Activated CD8-positive, alpha-beta memory T cell treated with anti-CD3 and anti-CD28 coated beads, Interleukin-2, amount 50 U/mL, for 1 hour (primary cell): Measurements from ENCODE around the gene ERCC3.
"Not testable (repeated sequence)": the region's sequence is repeated elsewhere in the genome, so short reads cannot be mapped to it uniquely, and the experiment has no call there.

ENCODE experiments used
- DNase-seq: peaks from one replicate; pipeline ENCODE4 v3.0.0-alpha.2; 2020; ENCODE audit errors: extremely low read depth

ERCC3 gene

DNA sequence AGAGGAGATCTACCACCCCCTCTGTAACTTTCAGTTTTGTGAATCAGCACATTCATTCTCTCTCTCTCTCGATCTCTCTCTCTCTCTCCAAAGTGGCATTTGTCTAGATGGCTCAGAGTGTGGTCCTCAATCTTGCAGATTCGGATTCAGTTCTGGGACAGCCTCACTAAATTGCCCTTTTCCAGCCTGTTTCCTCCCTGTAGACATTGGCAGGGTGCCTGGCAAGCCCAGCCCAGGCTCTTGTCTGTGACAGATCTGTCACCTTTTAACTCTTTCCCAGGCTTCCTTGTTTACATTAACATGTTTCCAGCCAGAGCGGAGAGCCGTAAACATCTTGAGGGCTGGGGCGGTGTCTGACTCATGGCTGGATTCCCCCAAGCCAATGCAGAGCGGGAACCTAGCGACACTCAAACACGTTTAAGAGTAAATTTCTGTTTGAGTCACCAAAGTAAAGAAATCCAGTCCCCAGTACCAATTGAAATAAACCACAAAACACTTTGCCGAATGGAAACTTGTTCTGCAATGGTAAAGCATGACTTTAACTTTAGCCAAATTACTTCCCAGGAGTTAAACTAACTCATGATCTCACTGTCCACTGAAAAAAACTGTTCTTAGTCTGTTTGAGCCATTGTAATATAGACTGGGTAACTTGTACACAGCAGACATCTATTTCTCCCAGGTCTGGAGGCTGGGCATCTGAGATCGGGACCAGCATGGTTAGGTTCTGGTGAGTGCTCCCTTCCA lies 67.3 kb downstream of the ERCC3 start:
- no peak for DNase-seq

GRCh38 chr2:127226132-127226519 lies 67.8 kb downstream of the ERCC3 start:
- DNase-seq = no peak

GRCh38 chr2:127225186-127225960 lies 68.6 kb downstream of the ERCC3 start:
- DNase-seq = no peak

DNA sequence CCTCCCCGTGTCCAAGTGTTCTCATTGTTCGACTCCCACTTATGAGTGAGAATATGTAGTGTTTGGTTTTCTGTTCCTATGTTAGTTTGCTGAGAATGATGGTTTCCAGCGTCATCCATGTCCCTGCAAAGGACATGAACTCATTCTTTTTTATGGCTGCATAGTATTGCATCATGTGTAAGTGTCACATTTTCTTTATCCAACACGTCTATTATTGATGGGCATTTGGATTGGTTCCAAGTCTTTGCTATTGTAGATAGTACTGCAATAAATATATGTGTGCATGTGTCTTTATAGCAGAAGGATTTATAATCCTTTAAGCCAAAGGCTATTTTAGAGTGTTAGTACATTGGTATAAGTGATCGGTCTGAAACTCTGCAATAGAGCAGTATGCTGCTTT lies 69.8 kb downstream of the ERCC3 start:
- not testable (repeated sequence) for DNase-seq

DNA sequence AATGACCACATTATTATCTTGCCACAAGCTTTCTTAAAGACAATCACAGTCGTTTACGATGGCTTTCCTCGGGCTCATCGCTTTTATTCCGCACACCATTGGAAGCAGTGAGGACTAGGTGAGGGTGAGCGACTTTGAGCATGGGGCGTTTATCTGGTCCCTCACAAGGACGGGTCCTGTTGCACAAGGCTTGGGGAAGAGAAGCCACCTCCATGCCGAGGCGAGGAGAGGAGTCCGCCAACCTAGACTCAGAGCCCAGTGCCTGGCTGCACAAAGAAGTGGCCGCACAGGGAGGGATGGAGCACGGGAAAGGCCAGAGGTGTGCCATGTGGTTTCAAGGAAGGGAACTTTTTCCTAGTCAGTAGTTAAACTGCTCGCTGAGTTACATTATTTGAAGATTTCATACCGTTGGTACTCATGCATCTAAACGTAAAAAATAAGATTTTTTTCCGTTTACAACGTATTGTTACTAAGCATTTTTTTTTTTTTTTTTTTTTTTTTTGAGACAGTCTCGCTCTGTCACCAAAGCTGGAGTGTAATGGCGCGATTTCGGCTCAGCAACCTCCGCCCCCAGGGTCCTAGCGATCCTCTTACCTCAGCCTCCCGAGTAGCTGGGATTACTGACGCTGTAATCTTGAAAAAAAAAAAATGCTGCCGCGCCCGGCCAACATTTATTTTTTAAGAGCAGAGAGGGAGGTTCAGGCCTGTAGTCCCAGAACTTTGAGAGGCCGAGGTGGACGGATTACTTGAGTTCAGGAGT lies 73.0 kb downstream of the ERCC3 start:
- no peak for DNase-seq

DNA sequence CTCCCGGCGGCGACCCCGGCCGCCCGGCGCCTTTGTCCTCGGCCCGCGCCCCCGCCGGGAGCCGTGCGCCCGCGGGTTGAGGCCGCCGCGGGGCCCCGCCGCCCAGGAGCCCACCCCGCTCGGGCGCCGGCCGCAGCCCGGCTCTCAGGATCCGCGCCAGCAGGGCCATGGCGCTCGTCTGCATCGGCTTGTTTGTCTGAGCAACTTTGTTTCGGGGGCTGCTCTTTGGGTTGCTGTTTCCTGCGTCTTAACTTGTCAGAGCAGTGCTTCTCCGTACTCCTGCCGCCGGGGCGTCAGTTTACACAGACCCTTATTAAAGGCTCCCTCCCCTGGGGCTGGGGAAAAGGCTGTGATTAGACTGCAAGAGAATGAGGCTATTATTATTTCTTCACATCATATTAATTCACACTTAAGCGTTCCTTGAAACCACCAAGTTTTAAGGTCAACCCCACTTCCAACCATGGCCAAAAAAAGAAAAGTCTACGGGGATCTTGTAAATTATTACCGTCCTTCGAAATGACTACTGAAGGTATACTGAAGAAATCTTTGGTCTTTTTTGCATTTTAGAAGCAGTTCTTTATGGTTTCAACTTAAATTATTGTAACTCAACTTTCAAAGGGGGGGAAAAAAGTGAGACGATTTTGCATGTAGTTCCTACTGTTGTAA lies 73.7 kb downstream of the ERCC3 start, which contains the start of gene CYP27C1:
TSS of gene CYP27C1 (minus strand) at position 198 of the 666 bp plus-strand sequence. CDS start at position 169, 29 bp downstream.
- DNase-seq = no peak

DNA sequence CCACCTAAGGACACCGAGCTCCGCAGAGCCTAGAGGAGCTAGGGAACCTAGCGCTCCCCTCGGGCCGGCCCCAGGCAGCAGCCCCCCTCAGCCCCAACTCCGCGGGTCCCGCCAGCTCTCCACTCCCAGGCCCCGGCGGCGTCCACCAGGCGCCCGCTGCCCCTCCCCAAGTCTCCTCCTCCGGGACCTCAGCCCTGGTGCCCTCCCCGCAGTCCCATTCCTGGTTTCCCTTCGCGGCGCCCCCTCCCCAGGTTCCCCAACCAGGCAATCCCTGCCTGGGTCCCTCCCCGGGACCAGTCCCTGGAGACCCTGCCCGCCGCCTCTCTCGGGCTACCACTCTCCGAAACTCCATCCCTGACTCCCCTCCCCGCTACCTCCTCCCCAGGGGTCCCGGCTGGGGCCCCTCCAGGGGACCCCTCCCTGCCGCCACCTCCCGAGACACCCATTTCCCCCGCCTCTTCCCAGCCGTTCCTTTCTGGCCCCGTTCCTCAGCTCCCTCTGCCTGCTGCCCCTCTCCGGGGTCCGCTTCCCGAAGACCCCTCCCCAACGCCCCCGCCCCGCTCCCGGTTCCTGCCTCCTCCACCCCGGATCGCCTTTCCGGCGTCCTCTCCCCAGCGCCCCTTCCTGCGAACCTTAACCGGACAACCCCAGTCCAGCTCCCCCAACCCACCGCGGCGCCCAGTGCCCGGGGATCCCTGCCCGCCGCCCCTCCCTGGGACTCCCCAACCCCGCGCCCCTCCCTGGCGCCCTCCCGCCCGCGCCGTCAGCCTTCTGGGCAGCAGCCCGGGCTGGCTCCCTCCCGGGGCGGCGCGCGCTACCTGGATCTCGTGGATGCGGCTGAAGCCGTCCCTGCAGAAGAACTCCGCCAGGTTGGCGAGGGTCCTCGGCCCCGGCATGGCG lies 74.5 kb downstream of the ERCC3 start:
- DNase-seq = no peak

GRCh38 chr2:127218812-127219170 lies 75.2 kb downstream of the ERCC3 start:
- no peak for DNase-seq

GRCh38 chr2:127217470-127218325 lies 76.2 kb downstream of the ERCC3 start:
- DNase-seq = no peak

- DNase-seq = no peak
These were observed 77.4 kb downstream of the ERCC3 start for GRCh38 chr2:127216593-127216992.

DNA sequence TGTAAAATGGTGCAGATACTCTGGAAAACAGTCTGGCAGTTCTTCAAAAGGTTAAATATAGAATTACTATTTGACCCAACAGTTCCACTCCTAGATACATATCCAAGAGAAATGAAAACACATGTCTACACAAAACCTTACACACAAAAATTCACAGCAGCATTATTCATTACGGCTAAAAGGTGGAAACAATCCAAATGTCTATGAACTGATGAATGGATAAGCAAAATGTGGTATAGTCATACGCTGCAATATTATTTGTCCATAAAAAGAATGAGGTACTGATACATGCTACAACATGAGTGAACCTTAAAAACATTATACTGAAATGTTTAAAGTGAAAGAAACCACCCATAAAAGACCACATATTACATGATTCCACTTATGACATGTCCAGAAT lies 77.8 kb downstream of the ERCC3 start:
- no peak for DNase-seq

- DNase-seq = not testable (repeated sequence)
These were observed 79.7 kb downstream of the ERCC3 start for GRCh38 chr2:127214201-127214600.

DNA sequence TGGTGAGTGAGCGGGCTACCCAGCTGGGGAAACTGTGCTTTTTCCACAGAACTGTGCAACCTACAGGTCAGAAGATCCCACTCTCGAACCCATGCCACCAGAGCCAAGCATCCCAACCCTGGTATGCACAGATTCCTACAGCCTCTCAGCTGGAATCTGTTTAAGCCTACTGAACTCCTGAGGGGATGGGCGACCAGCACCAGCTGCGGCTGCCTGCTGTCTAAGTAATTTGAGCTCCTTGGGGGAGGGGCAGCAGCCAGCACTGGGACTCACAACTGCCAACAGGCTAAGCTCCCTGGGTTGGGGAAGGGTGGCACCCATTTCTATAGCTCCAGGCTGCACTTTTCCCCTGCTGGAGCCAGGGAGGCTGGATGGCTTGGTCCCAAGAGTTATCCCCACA lies 85.6 kb downstream of the ERCC3 start:
- DNase-seq = no peak
